Measurements from ENCODE around the gene CYP26A1. TPM values are rescaled to one million over a fixed set of nuclear protein-coding genes. Genes with fewer than 3 reads are reported as not detected.

Gene CYP26A1
- total RNA-seq, 2 experiments from 2014 or later: not detected

- ChIA-PET POLR2A (no interaction called here), CTCF (no interaction called here)
- Mint-ChIP-seq H3K27ac (no peak within 1 kb of the TSS), H3K9me3 (ENCODE audit: insufficient read depth) (no peaks in the 10 kb centered on the region), H3K4me1 (ENCODE audit: low read depth) (peaks cover 11% of the 10 kb centered on the region), H3K4me3 (no peak within 1 kb of the TSS), H3K36me3 (ENCODE audit: low read depth) (peaks cover 5% of the 10 kb centered on the region), H3K27me3 (ENCODE audit: low read depth) (peaks cover 30% of the 10 kb centered on the region)
- no peak for DNase-seq
- ATAC-seq: no peak
Observed at GRCh38 chr10:93059975-93060886, 13.5 kb upstream of the CYP26A1 start, which contains the start of gene CYP26C1. CYP26C1 (plus strand) TSS chr10:93060798; CDS start chr10:93061264, 466 bp downstream.

- ATAC-seq: no peak
- CTCF ChIA-PET: interaction anchor here (1.2 kb wide), 1 partner anchor 10 kb away, joined by 3 read pairs; no protein-coding TSS in a partner anchor
- no peak overlapping the region for H3K4me3 Mint-ChIP-seq
- H3K36me3 Mint-ChIP-seq (ENCODE audit: low read depth): peaks cover 5% of the 10 kb centered on the region
- no peak overlapping the region for H3K27ac Mint-ChIP-seq
- H3K4me1 Mint-ChIP-seq (ENCODE audit: low read depth): peaks cover 13% of the 10 kb centered on the region
- no peaks in the 10 kb centered on the region for H3K9me3 Mint-ChIP-seq (ENCODE audit: insufficient read depth)
- DNase-seq: no peak
- H3K27me3 Mint-ChIP-seq (ENCODE audit: low read depth): peaks cover 36% of the 10 kb centered on the region
- POLR2A ChIA-PET: no interaction called here
Observed at GRCh38 chr10:93060887-93061593, 12.7 kb upstream of the CYP26A1 start.

- H3K9me3 Mint-ChIP-seq (ENCODE audit: insufficient read depth): no peaks in the 10 kb centered on the region
- DNase-seq (no peak), ATAC-seq (peak; percentile 52)
- CTCF ChIA-PET: interaction anchor here (0.7 to 1.4 kb wide), 5 partner anchors 9 to 96 kb away, joined by 3 read pairs; no protein-coding TSS in a partner anchor
- H3K36me3 Mint-ChIP-seq (ENCODE audit: low read depth): peaks cover 5% of the 10 kb centered on the region
- POLR2A ChIA-PET: no interaction called here
- peaks cover 42% of the 10 kb centered on the region for H3K27me3 Mint-ChIP-seq (ENCODE audit: low read depth)
- H3K27ac Mint-ChIP-seq: no peak overlapping the region
- H3K4me3 Mint-ChIP-seq: peak overlapping the region; percentile 69
- peaks cover 13% of the 10 kb centered on the region for H3K4me1 Mint-ChIP-seq (ENCODE audit: low read depth)
Observed at GRCh38 chr10:93061594-93062513, 11.8 kb upstream of the CYP26A1 start.

DNA sequence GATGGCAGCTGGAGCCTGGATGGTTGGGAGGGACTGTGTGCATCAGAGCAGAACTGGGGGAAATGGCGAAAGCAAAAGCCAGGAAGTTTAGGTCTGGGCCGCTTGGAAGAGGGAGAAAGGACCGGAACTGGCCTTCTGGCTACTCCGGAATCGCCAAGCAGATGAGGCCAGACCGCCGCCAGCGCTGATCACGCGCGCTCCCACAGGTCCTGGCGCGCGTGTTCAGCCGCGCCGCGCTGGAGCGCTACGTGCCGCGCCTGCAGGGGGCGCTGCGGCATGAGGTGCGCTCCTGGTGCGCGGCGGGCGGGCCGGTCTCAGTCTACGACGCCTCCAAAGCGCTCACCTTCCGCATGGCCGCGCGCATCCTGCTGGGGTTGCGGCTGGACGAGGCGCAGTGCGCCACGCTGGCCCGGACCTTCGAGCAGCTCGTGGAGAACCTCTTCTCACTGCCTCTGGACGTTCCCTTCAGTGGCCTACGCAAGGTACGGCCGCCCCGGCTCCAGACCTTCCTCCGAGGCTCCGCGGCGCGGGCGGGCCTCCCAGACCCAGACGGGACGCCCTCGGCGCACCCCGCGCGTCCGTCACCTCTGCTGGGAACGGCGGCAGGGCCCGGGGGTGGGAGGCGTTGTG, 11.1 kb upstream of the CYP26A1 start:
- Mint-ChIP-seq H3K27me3 (ENCODE audit: low read depth) (peaks cover 50% of the 10 kb centered on the region), H3K4me3 (peak overlapping the region; percentile 69), H3K9me3 (ENCODE audit: insufficient read depth) (no peaks in the 10 kb centered on the region), H3K27ac (no peak overlapping the region), H3K4me1 (ENCODE audit: low read depth) (peaks cover 13% of the 10 kb centered on the region), H3K36me3 (ENCODE audit: low read depth) (peaks cover 5% of the 10 kb centered on the region)
- ATAC-seq (peak; percentile 86), DNase-seq (peak; percentile 63)
- ChIA-PET CTCF (interaction anchor here (0.7 to 1.4 kb wide), 5 partner anchors 8 to 97 kb away, joined by 3 read pairs; no protein-coding TSS in a partner anchor), POLR2A (no interaction called here)

DNA sequence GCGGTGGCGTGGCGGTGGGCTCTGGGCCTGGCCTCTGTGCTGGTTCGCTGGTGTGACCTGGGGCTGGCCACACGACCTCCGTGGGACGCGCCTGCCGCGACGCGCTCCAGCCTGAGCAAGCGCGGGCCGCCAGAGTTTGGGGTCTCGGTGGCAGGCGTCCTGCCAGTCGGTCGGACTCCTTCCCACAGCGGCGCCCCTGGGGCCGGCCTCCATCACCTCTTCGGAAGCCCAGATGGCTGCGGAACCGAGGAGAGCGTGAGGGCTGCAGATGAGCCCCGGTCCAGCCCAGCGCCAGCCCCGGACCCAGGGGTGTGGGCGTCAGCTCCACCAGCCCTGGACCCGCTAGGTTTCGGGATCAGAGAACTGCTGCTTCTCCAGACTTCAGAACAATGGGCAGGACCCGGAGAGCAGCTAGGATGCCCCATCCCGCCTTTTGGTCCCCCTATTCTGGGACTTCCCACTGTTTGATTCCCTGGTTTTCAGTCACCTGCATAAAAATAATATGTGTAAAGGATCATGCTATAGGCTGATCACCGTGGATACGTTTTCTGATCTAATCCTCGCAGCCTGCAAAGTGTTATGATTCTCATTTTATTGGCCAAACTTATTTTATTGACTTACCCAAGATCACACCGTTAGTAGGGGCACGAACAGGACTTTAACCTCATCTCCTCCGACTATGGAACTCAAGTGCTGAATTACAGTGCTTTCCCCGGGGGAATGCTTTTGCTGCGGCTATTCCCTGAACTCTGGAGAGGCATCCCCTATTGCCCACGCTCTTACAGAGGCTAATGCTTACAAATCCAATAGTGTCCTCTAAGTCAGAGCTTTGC, 10.3 kb upstream of the CYP26A1 start:
- Mint-ChIP-seq H3K4me1 (ENCODE audit: low read depth) (peaks cover 14% of the 10 kb centered on the region), H3K4me3 (no peak overlapping the region), H3K36me3 (ENCODE audit: low read depth) (peaks cover 5% of the 10 kb centered on the region), H3K27ac (no peak overlapping the region), H3K9me3 (ENCODE audit: insufficient read depth) (no peaks in the 10 kb centered on the region), H3K27me3 (ENCODE audit: low read depth) (peaks cover 57% of the 10 kb centered on the region)
- ChIA-PET CTCF (interaction anchor here (1.4 kb wide), 1 partner anchor 29 kb away, joined by 3 read pairs; no protein-coding TSS in a partner anchor), POLR2A (interaction anchor here (0.6 kb wide), 1 partner anchor 1043 kb away, joined by 3 read pairs; no protein-coding TSS in a partner anchor)
- no peak for DNase-seq
- no peak for ATAC-seq

GRCh38 chr10:93063977-93064660, 9.6 kb upstream of the CYP26A1 start:
- no peak overlapping the region for H3K4me3 Mint-ChIP-seq
- no peaks in the 10 kb centered on the region for H3K9me3 Mint-ChIP-seq (ENCODE audit: insufficient read depth)
- ChIA-PET CTCF (interaction anchor here (1.1 to 1.5 kb wide), 2 partner anchors 11 to 99 kb away, joined by 3 to 6 read pairs; no protein-coding TSS in a partner anchor), POLR2A (interaction anchor here (0.6 kb wide), 1 partner anchor 1042 kb away, joined by 3 read pairs; no protein-coding TSS in a partner anchor)
- H3K36me3 Mint-ChIP-seq (ENCODE audit: low read depth): peaks cover 3% of the 10 kb centered on the region
- peaks cover 19% of the 10 kb centered on the region for H3K4me1 Mint-ChIP-seq (ENCODE audit: low read depth)
- H3K27ac Mint-ChIP-seq: no peak overlapping the region
- peaks cover 63% of the 10 kb centered on the region for H3K27me3 Mint-ChIP-seq (ENCODE audit: low read depth)
- DNase-seq: no peak
- ATAC-seq: no peak

GRCh38 chr10:93064874-93065660, 8.6 kb upstream of the CYP26A1 start:
- CTCF ChIA-PET: interaction anchor here (1.0 to 1.5 kb wide), 3 partner anchors 10 to 100 kb away, joined by 3 to 6 read pairs (median 3); no protein-coding TSS in a partner anchor
- ATAC-seq (no peak), DNase-seq (no peak)
- POLR2A ChIA-PET: no interaction called here
- no peak overlapping the region for H3K27ac Mint-ChIP-seq
- H3K4me3 Mint-ChIP-seq: no peak overlapping the region
- no peaks in the 10 kb centered on the region for H3K36me3 Mint-ChIP-seq (ENCODE audit: low read depth)
- no peaks in the 10 kb centered on the region for H3K9me3 Mint-ChIP-seq (ENCODE audit: insufficient read depth)
- H3K27me3 Mint-ChIP-seq (ENCODE audit: low read depth): peaks cover 68% of the 10 kb centered on the region
- H3K4me1 Mint-ChIP-seq (ENCODE audit: low read depth): peaks cover 19% of the 10 kb centered on the region

GRCh38 chr10:93065675-93066543, 7.8 kb upstream of the CYP26A1 start:
- POLR2A ChIA-PET: no interaction called here
- peaks cover 77% of the 10 kb centered on the region for H3K27me3 Mint-ChIP-seq (ENCODE audit: low read depth)
- CTCF ChIA-PET: interaction anchor here (0.6 to 1.0 kb wide), 2 partner anchors 11 to 13 kb away, joined by 3 read pairs; no protein-coding TSS in a partner anchor

DNA sequence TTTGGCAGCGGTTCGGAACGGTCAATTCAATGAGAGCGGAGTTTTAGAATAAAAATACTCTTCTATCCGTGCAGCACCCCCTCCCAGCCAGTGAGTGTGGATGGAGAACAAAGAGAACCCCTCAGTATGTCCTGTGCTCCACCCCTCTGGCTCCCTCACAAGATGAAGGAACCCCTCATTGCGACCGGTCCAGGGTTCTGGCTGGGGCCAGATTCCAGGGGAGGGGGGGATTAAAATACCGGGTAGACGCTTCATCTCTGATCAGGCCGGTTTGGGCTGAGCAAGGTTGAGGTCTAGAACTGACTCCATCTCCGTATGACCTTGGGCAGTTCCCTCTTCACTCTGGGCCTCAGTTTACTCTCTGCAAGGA, 7.2 kb upstream of the CYP26A1 start:
- CTCF ChIA-PET: interaction anchor here (0.6 kb wide), 1 partner anchor 11 kb away, joined by 3 read pairs; no protein-coding TSS in a partner anchor

More at GRCh38 chr10:93065675-93066543, 7.8 kb upstream of the CYP26A1 start:
- no peak overlapping the region for H3K27ac Mint-ChIP-seq
- DNase-seq (no peak), ATAC-seq (no peak)
- H3K9me3 Mint-ChIP-seq (ENCODE audit: insufficient read depth): no peaks in the 10 kb centered on the region
- H3K4me1 Mint-ChIP-seq (ENCODE audit: low read depth): peaks cover 19% of the 10 kb centered on the region
- H3K4me3 Mint-ChIP-seq: no peak overlapping the region
- no peaks in the 10 kb centered on the region for H3K36me3 Mint-ChIP-seq (ENCODE audit: low read depth)

More for the DNA sequence above, 7.2 kb upstream of the CYP26A1 start:
- Mint-ChIP-seq H3K4me3 (no peak overlapping the region), H3K27ac (no peak overlapping the region), H3K36me3 (ENCODE audit: low read depth) (no peaks in the 10 kb centered on the region), H3K4me1 (ENCODE audit: low read depth) (peaks cover 22% of the 10 kb centered on the region), H3K9me3 (ENCODE audit: insufficient read depth) (no peaks in the 10 kb centered on the region), H3K27me3 (ENCODE audit: low read depth) (peaks cover 79% of the 10 kb centered on the region)
- DNase-seq (no peak), ATAC-seq (no peak)
- POLR2A ChIA-PET: no interaction called here
